OCI-LY3 (cell line): ENCODE measurements around the gene CKMT2.

ENCODE experiments used
- CTCF ChIP-seq: fragments of 200-600, 300-600 bp; sonication (generic); IDR thresholded peaks from 2 replicates; pipeline ENCODE4 v1.5.1; 2014; ENCODE audit warnings: antibody characterized with exemption, low read length, low read depth
- EZH2phosphoT487 ChIP-seq: fragments of 200-600 bp; shearing (Covaris generic); IDR thresholded peaks from 2 replicates; pipeline ENCODE4 v1.6.1; 2018; ENCODE audit warnings: antibody characterized with exemption, mixed run types, low read depth

- TF ChIP-seq CTCF: no peak
- TF ChIP-seq EZH2phosphoT487: no peak
Measured at GRCh38 chr5:81238460-81238859, 5.3 kb downstream of the CKMT2 start.
